HG02759 (cell line): ENCODE measurements around the gene FAM78B.
A peak's percentile ranks its signal among the peaks of the same experiment; 100 is the strongest.

Experiments
- ATAC-seq: cut with Tn5 transposase; IDR thresholded peaks from one replicate; pipeline ENCODE4 v1.9.1; 2021; ENCODE audit warnings: mild to moderate bottlenecking, moderate library complexity; ENCODE audit not compliant: unreplicated experiment

The FAM78B gene

DNA sequence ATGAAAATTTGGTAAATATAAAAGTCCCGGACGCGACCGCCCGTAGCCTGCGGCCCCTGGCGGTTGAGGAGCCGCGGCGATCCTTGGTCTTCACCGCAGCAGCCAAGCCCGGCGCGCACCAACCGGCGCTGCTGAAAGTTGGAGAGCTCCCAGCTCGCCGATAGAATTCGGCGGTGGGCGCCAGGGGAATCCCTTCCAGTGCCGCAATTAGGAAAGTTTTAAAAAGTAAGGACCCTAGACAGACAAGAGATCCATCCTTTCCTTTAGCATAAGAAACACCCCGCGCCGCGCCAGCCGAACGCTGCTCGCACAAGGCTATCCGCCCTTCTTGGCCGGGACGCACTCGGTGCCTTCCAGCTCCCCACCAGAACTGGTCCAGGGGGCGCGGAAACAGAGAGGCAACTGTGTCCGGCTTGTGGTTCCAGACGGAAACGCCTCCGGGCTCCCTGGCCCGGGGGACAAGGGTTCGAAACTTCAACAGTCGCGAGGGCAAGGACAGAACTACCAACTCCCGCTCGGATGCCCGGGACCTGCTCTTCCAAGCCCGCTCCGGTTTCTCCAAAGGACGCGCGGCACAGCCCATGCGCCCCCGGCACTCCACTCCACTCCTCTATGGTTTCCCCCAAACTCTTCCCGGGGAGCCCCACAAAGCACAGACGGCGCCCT, 1.7 kb downstream of the FAM78B start:
- no peak for ATAC-seq

DNA sequence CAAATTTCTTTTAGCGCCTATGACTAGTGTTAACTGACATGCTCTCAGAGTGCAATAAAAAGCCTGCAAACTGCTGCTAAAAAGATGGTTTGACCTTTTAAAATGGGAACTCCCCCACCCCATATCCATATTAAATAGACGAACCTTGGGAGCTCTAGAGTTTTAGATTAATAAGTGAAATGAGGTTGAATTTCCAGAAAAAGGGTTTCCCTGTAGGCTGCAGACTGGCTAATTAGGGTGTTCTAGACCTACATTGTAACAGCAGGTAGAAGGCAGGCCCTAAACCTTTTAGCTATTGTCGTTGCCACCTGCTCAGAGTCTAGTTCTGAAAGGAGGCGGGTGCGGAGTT, 2.2 kb downstream of the FAM78B start:
- ATAC-seq: no peak

DNA sequence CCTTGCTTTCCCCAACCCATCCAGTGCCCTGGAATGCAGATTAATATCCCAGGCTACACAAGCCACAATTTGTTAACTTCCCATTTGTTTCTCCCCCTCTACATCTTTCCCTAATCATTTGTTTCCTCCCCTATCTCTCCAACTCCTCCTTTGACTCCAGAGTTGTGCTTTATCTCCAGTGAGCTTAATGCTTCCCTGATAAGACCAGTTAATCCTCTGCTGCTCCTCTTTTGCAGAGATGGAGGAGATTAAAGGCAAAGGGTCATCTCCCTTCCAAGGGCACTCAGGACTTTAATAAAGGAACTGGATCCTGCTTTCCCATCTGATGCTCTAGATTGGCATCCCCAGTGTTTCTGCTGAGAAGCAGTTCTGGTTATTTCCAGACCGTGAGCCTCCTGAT, 7.1 kb downstream of the FAM78B start:
- ATAC-seq: no peak

DNA sequence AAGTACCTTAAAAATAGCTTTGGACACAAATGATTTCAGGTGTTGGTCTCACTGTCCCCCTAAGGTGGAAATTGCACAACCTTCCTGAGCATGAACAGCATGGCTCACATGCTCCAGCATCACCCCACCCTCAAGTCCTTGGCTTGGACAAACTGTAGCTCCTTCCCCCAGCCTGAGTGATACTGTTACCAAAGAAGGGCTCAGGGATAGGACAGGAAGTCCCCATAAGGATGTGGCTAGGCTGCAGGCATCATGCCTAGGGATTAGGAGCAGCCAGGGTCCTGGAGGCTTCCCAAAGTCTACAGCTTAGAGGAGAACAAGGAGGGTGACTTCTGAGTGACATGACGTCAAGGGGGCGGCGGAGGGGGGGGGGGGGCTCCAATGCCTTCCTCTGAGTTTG, 10.1 kb downstream of the FAM78B start:
- ATAC-seq: no peak

DNA sequence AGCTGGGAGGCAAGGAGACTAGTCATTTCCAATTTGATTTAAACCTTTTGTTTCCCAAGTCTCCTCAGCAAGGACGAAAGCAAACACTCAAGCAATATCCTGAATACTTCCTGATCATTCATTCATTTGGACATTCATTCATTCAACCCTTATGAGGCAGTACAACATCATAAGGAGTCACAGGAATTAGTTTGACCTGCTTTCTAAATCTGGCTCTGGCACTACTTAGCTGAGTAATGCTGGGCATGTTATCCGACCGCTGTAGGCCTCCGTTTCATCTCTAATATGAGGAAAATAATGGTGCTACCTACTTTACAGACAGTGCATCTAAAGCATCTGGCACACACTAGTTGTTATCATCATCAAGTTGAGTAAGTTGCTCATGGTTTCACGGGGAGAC, 11.7 kb downstream of the FAM78B start:
- ATAC-seq: no peak

DNA sequence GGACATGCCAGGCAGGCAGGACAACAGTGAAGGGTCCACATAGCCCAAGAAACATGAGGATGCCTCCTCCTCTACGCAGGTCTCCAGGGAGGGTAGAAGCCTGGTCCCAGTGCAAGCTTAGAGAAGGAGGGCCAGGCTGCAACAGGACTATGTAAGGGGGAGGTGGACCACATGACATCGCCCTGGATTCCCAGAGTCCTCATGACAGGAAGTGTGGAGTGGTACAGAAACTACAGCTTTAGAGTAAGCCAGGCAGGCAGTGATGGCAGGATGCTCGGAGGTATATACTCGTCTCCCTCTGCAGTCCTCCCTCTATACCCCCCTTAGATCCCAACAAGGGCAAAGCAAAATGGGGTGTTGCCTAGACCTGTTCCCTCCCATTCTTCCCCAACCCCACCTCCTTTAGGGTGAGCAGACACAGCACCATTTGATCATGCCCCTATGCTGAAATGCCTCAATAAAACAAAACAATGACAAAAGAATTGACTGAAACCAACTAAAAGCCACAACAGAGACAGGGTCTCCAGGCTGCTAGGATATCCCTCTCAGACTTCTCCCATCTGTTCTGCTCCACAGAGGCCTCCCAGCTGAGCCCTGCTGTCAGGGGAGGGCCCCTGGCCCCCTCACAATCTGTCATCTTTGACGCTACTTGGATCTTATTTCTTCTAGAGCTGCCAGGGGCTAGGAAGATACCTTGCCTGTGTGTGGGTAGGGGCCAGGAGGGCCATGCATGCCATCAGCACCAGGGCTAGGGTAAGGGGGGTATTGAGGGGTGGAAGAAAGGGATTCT, 13.1 kb downstream of the FAM78B start:
- no peak for ATAC-seq

DNA sequence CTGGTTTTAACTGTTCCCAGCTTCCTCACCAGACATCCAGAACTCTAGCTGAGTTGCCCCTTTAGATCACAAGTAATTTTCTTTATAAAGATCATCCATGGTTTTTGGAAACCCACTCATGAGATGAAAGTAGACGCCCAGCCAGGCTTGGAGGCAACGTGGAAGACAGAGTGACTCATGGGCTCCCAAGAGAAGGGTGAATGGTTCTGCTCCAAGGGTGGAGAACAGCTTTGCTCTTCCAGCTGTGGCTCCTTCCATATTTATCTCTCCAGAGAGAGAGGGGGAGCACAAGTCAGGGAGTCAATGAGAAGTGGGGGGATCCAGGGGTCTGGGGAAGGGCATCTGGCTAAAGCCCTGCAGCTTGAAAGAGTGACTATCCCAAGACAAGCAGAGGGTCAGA, 13.8 kb downstream of the FAM78B start:
- ATAC-seq: no peak

DNA sequence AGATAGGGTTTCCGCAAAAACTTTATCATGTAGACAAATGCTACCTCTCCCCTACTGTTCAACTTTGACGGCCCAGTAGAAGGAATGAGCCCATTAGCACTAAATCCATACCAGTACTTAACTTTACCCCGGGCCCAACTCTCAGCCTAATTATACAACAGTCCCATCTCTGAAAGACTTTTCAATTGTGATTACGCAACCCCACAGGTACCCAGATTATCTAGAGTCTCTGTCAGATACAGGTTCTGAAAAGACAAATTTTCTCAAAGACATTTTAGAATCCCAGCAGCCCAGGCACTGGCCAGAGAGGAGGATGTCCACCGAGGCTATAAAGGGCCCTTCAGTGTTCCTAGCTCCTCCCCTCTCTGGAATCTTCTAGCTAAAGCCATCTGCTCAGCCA, 15.0 kb downstream of the FAM78B start:
- no peak for ATAC-seq

DNA sequence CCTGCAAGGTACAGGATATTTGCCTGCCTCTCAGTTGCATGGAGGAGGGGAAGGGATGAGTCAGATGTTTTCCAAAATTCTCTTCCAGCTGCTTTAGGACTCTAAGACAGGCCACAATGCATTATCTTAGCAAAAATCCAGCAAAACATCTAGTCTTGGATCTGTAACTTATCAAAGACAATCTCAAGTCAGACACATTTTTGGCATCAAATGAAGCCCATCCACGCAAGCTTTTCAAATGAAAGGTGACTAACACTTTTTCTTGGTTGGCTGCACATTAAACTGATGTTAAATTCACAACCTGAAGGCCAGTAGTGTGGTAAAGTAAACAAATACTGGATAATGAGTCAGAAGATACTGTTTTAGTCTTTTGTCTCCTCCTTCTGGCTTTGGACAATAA, 21.3 kb downstream of the FAM78B start:
- ATAC-seq: no peak

DNA sequence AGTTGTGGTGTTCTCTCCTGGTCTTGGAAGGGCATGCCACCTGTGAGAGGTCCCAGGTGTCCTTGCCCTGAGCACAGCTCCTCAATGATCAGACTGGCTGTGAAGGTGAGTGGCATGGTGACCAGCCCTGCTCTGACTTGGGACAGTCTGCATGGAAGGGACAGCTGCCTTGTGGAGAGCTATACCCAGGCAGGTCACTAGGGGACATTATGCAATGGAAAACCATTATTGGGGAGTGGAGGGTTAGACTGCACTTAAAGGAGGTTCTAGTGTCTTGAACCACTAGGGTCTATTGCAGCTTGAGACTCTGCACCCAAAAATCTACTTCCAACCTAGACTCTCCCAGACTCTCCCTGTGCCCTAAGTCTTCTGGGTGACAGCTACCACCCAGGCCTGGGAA, 24.8 kb downstream of the FAM78B start:
- ATAC-seq: no peak

DNA sequence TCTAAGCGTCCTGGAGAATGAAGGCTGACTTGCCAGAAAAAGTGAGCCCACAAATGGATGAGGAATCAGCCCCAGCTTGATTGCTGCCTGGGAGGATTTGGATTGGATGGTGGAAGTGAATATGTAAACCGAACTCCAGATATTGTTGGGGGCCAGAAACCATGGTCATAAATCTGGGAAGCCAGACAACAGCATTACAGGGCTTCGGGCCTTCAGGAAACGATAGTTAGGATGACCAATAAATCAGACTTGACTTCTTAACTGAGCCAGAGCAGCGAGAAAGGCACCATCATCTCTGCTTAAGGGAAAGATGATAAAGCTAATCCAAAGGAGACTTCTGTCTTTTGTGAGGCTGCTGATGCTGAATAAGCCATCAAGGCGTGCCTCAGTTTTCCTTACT, 26.6 kb downstream of the FAM78B start:
- ATAC-seq: no peak

DNA sequence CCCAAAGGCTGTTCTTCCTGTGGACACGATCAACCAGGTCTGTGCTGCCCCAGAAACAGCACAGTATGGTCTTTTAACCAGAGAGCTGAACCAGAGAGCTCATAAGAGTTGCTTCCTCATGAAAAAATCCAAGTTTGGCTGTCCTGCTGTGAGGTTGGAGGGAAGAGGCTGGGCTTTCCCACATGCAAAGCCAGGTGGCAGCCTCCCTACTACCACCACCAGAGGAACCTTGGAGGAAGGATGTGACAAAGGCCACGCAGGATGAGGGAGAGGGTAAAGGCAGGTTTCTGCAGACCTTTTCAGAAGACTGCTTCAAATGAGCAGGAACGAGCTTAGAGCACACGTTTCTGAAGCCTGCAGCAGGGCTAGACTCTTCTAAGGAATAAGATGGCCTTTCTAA, 27.1 kb downstream of the FAM78B start:
- ATAC-seq: no peak

DNA sequence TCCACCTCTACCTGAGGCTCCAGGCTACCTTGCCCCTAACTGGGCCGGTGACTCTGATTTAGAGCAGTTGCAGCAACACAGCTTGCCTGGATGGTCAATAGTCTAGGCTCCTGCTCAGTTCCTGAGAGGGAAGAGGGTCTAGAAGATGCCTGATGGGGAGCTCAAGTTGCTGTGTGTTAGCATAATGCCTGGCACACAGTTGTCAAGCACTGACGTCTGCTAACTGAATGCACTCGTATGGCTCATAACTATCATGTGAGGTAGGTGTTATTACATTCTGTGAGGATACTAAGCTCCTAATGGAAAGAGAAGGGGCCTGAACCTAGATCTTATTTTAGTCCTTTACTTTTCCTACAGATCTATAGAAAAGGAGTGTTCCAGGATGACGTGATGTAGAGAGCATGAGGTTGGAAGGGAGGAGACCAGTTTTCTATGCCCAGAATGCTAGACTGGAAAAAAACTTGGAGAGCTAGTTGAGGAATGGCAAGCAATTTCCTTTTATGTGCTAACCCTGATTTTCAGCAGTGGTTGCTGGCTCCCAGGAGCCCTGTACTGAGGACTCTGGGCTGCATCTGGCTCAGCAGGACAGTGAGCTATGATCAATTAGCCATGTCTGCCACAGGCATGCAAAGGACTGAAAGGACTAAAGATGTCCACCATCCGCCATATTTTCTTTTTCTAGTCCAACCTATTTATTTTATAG, 30.0 kb downstream of the FAM78B start:
- no peak for ATAC-seq

DNA sequence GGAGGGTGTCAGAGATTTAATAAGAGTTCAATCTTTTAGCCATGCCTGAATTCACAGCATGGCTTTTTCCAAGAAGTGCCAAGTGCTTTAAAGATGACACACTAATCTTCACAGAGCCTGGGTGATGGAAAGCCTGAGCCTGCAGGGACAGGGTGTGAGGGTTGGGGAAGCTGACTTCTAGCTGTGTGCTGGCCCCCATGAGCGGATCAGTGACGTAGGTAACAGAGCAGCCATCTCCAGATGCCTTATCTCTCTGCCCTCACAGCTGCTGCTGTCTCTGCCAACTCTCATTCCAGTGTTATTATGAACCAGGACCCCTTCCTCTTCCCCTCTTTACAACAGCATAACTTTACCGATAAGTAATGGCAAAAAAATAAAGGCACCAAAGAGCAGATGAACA, 30.6 kb downstream of the FAM78B start:
- ATAC-seq: no peak

DNA sequence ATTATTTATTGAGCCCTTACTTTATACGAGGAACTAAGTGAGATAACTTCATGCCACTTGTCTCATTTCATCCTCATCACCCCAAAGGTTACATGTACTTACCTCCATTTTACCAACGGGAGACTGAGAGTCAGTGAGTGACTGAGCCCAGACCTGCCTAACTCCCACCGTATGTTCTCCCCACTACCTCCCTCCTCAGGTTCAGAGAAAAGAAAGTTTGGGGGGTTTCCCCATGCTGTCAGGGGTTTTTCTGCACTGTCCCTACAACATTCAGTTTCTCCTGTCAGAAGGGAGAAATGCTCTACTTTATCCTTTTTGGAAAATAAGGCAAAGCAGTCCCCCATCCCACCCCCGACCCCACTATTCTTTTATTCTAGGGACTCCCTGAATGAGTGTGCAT, 32.9 kb downstream of the FAM78B start:
- peak; percentile 50 for ATAC-seq

DNA sequence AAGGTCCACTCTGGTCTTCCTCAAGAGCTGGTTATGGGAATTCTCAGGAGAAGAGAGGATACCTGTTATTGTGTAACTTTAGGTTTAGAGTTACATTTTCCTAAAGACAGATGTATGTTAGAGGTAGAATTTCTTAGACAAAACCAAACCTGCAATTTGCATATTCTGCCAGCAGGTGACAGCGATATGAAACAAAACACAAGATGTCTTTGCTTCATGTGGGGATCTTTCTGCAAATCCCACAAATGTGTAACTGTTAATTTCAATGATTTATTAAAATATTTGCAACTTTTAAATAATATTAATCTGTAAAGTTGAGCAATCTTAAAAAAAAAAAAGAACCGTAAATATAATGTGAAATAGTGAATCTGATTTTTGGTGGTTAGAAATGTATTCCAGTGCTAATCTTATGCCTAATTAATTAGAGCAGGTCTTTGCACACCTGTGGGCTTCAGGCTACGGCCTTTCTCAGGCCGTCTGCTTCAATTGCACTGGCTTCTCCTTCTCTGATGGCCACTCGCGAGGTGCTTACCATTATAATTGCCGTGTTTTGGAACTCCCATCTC, 33.4 kb downstream of the FAM78B start:
- no peak for ATAC-seq

DNA sequence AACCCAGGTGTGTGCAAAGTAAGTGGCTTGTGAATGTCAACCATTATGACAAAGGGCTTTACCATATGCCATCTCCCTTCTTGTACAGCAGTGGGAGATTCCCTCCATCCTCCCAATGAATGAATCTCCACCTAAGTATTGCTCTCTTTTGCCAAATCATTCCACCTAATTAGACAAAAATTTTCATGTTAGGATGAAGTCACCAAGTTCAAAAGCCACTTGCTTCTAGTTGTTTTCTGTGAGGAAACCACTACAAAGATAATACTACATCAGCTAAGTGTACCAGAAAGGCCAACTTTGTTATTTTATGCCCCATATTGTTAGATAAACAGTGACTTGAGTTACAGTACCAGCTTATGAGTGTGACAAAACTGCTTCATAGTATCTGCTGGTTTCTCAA, 34.3 kb downstream of the FAM78B start:
- ATAC-seq: no peak

DNA sequence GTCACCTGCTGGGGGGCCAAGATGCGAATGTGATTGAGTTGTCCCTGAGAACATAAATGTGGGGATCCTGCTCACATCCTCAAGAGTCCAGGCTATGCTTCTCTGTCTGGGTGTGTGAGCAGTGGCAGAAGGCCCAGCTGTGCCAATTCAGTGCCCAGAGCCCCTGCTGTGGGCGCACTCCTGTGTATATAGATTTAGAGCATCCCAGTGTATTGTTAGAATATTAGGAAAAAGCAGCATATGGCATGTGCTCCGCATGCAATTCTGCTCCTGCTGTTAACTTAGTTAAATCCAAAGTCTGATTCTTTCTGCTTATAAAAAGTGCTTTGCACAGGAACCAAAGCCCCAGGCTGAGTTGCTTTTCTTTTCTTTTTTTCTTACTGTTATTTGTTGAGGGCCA, 37.8 kb downstream of the FAM78B start:
- no peak for ATAC-seq

DNA sequence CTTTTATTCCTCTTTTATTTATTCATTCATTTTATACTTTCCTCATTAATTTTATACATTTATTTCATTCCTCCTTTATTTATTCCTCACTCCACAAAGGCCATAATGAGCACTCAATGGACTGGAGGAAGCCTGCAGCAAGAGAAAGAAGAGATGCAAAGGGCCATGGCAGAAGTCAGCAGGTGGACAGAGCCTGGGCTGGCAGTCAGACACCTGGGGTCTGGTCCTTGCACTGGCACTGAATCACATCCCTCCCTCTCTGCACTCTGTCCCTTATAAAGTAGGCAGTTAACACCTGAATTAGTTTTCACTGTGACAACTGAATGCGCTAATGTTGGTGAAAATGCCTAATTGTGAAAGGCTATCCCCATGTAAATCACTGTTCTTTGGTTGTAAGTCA, 38.6 kb downstream of the FAM78B start:
- ATAC-seq: no peak

DNA sequence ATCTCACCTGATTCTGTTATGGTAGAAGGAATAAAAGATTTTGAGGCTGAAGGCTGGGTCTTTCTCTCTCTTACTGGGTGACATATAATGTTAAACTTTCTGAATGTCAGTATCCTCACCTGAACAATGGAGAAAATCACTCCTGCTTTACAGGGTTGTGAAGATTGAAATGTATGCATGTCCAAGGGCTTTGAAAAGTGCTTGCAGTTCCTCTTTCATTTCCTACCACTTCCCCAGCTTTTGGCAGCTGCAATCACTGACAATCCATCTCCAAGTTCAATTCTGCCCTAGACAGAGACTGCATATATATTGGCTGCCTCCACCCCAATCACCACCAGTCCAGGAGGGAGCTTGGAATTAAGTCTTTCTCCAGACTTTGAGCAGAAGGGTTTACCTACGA, 39.8 kb downstream of the FAM78B start:
- ATAC-seq: no peak

DNA sequence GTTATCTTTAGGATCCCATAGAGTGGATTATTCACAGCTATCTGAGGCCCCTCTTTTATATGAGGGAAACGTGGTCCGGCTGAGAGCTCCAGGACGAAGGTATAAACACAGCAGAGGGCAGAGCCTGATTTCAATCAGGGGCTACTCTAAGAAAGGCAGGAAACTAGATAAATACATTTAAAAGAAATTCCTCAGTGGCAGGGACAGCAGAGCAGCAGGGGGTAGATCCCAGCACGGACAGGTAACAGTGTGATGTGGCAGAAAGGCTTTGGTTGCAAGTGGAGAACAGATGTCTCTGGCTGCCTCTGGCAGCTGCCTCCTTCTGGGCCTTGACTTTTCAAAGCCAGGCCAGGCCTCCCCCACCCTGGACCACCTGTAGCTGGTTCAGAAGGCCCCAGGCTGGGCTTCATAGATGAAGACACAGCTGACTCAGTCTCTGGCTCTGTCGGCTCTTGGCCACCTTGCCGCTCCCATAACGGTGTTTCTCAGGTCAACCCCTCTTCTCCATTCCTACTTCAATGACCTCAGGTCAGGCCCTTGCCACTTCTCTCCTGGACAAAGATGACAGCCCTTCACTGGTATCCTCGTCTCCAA, 43.8 kb downstream of the FAM78B start:
- no peak for ATAC-seq

DNA sequence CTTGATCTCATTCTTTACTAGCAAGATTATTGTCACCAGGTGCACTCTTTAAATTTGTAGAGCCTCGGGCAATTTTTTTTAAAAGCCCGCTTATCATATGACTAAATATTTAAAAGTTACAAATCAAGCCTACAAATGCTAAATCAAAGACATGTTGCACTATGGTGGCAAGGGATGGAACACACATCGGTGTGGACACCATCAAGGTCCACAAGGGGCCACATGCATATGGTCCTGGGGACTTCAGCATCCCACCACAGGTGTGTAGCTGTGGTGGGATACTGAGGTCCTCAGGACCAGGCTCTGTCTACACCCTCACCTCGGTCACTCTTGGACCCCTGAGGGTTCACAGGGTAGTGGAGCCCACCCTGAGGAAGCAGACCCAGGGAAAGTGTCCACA, 45.8 kb downstream of the FAM78B start:
- ATAC-seq: no peak
